HG03097 (cell line): Measurements from ENCODE around the gene TTC39C.

Experiments used
- ATAC-seq: cut with Tn5 transposase; IDR thresholded peaks from one replicate; pipeline ENCODE4 v1.9.1; 2021; ENCODE audit not compliant: unreplicated experiment, low FRiP score

The TTC39C gene

GRCh38 chr18:23990474-23991410, 23.8 kb upstream of the TTC39C start:
- ATAC-seq, result no peak

- ATAC-seq, result no peak
These were observed 22.2 kb upstream of the TTC39C start for GRCh38 chr18:23992089-23992940.

GRCh38 chr18:23992941-23993280, 21.6 kb upstream of the TTC39C start:
- no peak for ATAC-seq

- no peak for ATAC-seq
These were observed 20.1 kb upstream of the TTC39C start for GRCh38 chr18:23994361-23994902.

GRCh38 chr18:23995180-23995579, 19.4 kb upstream of the TTC39C start:
- ATAC-seq, result no peak

- no peak for ATAC-seq
These were observed 16.5 kb upstream of the TTC39C start for GRCh38 chr18:23998018-23998417.

GRCh38 chr18:23998820-23999219, 15.7 kb upstream of the TTC39C start:
- ATAC-seq, result no peak

GRCh38 chr18:24000613-24001490, 13.7 kb upstream of the TTC39C start:
- ATAC-seq, result no peak

GRCh38 chr18:24002479-24002878, 12.1 kb upstream of the TTC39C start:
- no peak for ATAC-seq

- no peak for ATAC-seq
These were observed 11.3 kb upstream of the TTC39C start for GRCh38 chr18:24003288-24003687.

- ATAC-seq, result no peak
These were observed 10.5 kb upstream of the TTC39C start for GRCh38 chr18:24003903-24004640.

GRCh38 chr18:24006712-24007313, 7.7 kb upstream of the TTC39C start:
- no peak for ATAC-seq

GRCh38 chr18:24009246-24009645, 5.3 kb upstream of the TTC39C start:
- no peak for ATAC-seq

- peak; percentile 53 for ATAC-seq
These were observed 4.8 kb upstream of the TTC39C start for GRCh38 chr18:24009651-24010333.

- no peak for ATAC-seq
These were observed 3.9 kb upstream of the TTC39C start for GRCh38 chr18:24010673-24011072.

- ATAC-seq, result no peak
These were observed 3.2 kb upstream of the TTC39C start for GRCh38 chr18:24011123-24011917.

- no peak for ATAC-seq
These were observed 1.5 kb upstream of the TTC39C start for GRCh38 chr18:24013051-24013450.
